Ramos (cell line): ENCODE data around the gene NPNT.
"Not testable (repeated sequence)": the region's sequence is repeated elsewhere in the genome, so short reads cannot be mapped to it uniquely, and the experiment has no call there.

Experiments
- in situ Hi-C: fragments of 300-500 bp; cut with MboI; formaldehyde crosslinking; loops from one replicate; pipeline ENCODE4 v1.14.3; 2022; ENCODE audit warnings: low sequenced_read_pairs; ENCODE audit not compliant: unreplicated experiment

NPNT gene

GRCh38 chr4:105894660-105895582 lies at the start of gene NPNT:
TSS of gene NPNT (plus strand) at chr4:105895471. CDS start at chr4:105895653, 182 bp downstream.
- in situ Hi-C loops: no loop called here

GRCh38 chr4:105845559-105845958 lies 49.7 kb upstream of the NPNT start:
- in situ Hi-C loops: no loop called here

- in situ Hi-C loops: not testable (repeated sequence)
Measured at GRCh38 chr4:105848359-105848758, 46.9 kb upstream of the NPNT start.

- in situ Hi-C loops: no loop called here
Measured at GRCh38 chr4:105851196-105851595, 44.1 kb upstream of the NPNT start.

- in situ Hi-C loops: not testable (repeated sequence)
Measured at GRCh38 chr4:105852230-105852629, 43.0 kb upstream of the NPNT start.

- in situ Hi-C loops: no loop called here
Measured at GRCh38 chr4:105858466-105859040, 36.7 kb upstream of the NPNT start.

- in situ Hi-C loops: no loop called here
Measured at GRCh38 chr4:105859233-105859632, 36.0 kb upstream of the NPNT start.

- in situ Hi-C loops: no loop called here
Measured at GRCh38 chr4:105870963-105871362, 24.3 kb upstream of the NPNT start.

GRCh38 chr4:105871997-105872396 lies 23.3 kb upstream of the NPNT start:
- in situ Hi-C loops: no loop called here

GRCh38 chr4:105875233-105875632 lies 20.0 kb upstream of the NPNT start:
- in situ Hi-C loops: no loop called here

- in situ Hi-C loops: no loop called here
Measured at GRCh38 chr4:105878668-105879067, 16.6 kb upstream of the NPNT start.

- in situ Hi-C loops: no loop called here
Measured at GRCh38 chr4:105887508-105887907, 7.8 kb upstream of the NPNT start.

GRCh38 chr4:105895583-105896460 lies 551 bp downstream of the NPNT start:
- in situ Hi-C loops: no loop called here

GRCh38 chr4:105896461-105896942 lies 1.2 kb downstream of the NPNT start:
- in situ Hi-C loops: no loop called here

GRCh38 chr4:105896984-105897775 lies 1.9 kb downstream of the NPNT start:
- in situ Hi-C loops: no loop called here

- in situ Hi-C loops: no loop called here
Measured at GRCh38 chr4:105900541-105900940, 5.3 kb downstream of the NPNT start.

- in situ Hi-C loops: no loop called here
Measured at GRCh38 chr4:105902550-105903262, 7.4 kb downstream of the NPNT start.

GRCh38 chr4:105909787-105910281 lies 14.6 kb downstream of the NPNT start:
- in situ Hi-C loops: no loop called here

- in situ Hi-C loops: no loop called here
Measured at GRCh38 chr4:105911426-105911825, 16.2 kb downstream of the NPNT start.
